Loucy (cell line): Measurements from ENCODE around the gene COL11A1.

ENCODE experiments used
- H2AFZ ChIP-seq: fragments of 200-600 bp; sonication (generic); 2 replicates; pipeline ENCODE4 v1.6.0; 2016; ENCODE audit warnings: antibody characterized with exemption, mild to moderate bottlenecking, low read length, moderate library complexity
- H3F3A ChIP-seq: fragments of 200-600 bp; 2 replicates; pipeline ENCODE4 v1.6.0; 2016; ENCODE audit warnings: antibody characterized with exemption, low read depth, mild to moderate bottlenecking
- H3K27me3 ChIP-seq: fragments of 200-600 bp; sonication (generic); 2 replicates; pipeline ENCODE4 v1.6.1; 2014; ENCODE audit warnings: low read length, mild to moderate bottlenecking; ENCODE audit not compliant: insufficient read depth, poor library complexity, severe bottlenecking
- H3K36me3 ChIP-seq: fragments of 200-600 bp; sonication (generic); 2 replicates; pipeline ENCODE4 v1.6.1; 2016; ENCODE audit warnings: low read length; ENCODE audit not compliant: insufficient read depth
- H3K4me1 ChIP-seq: fragments of 200-600 bp; sonication (generic); 2 replicates; pipeline ENCODE4 v1.5.1; 2014; ENCODE audit warnings: low read length, mild to moderate bottlenecking; ENCODE audit not compliant: insufficient read depth, poor library complexity, severe bottlenecking
- H3K4me2 ChIP-seq: fragments of 200-600 bp; sonication (generic); 2 replicates; pipeline ENCODE4 v1.6.0; 2014; ENCODE audit warnings: antibody characterized with exemption, low read length, low read depth, mild to moderate bottlenecking; ENCODE audit not compliant: poor library complexity, severe bottlenecking
- H3K4me3 ChIP-seq: fragments of 200-600 bp; sonication (generic); 2 replicates; pipeline ENCODE4 v1.5.1; 2014; ENCODE audit warnings: low read length, mild to moderate bottlenecking, mixed read lengths; ENCODE audit not compliant: poor library complexity, severe bottlenecking
- H3K79me2 ChIP-seq: fragments of 200-600 bp; sonication (generic); 2 replicates; pipeline ENCODE4 v1.6.1; 2014; ENCODE audit warnings: low read length; ENCODE audit not compliant: insufficient read depth
- H3K9ac ChIP-seq: fragments of 200-600 bp; sonication (generic); 2 replicates; pipeline ENCODE4 v1.6.0; 2014; ENCODE audit warnings: mild to moderate bottlenecking, low read depth, low read length, moderate library complexity; ENCODE audit not compliant: poor library complexity, severe bottlenecking
- H3K9me2 ChIP-seq: fragments of 200-600 bp; sonication (generic); replicated peaks from 2 replicates; pipeline ENCODE4 v1.6.1; 2016; ENCODE audit warnings: low read depth, low read length, mixed read lengths
- H3K9me3 ChIP-seq: fragments of 200-600 bp; sonication (generic); 2 replicates; pipeline ENCODE4 v1.6.1; 2014; ENCODE audit warnings: mild to moderate bottlenecking, antibody characterized with exemption, low read length, low read depth; ENCODE audit not compliant: insufficient read depth
- H4K20me1 ChIP-seq: fragments of 200-600 bp; sonication (generic); 2 replicates; pipeline ENCODE4 v1.6.0; 2014; ENCODE audit warnings: antibody characterized with exemption, low read length, mild to moderate bottlenecking; ENCODE audit not compliant: insufficient read depth, poor library complexity, severe bottlenecking
- CTCF ChIP-seq: fragments of 200-600 bp; sonication (generic); conservative IDR thresholded peaks from 2 replicates; pipeline ENCODE4 v1.5.1; 2014; ENCODE audit warnings: mild to moderate bottlenecking, antibody characterized with exemption, low read length
- EZH2phosphoT487 ChIP-seq: fragments of 200-600 bp; IDR thresholded peaks from 2 replicates; pipeline ENCODE4 v1.6.1; 2018; ENCODE audit warnings: antibody characterized with exemption, mild to moderate bottlenecking, moderate library complexity, borderline replicate concordance

COL11A1 gene

GRCh38 chr1:103025858-103026409 is 82.4 kb downstream of the COL11A1 start:
- TF ChIP-seq CTCF (no peak), EZH2phosphoT487 (no peak)
- H3K4me1 ChIP-seq = no peaks in the 10 kb centered on the region
- no peak overlapping the region for H3K4me3 ChIP-seq
- H3F3A ChIP-seq = no peaks in the 10 kb centered on the region
- no peak overlapping the region for H3K4me2 ChIP-seq
- no peaks in the 10 kb centered on the region for H3K9me2 ChIP-seq
- no peaks in the 10 kb centered on the region for H3K27me3 ChIP-seq
- no peak overlapping the region for H2AFZ ChIP-seq
- H3K9ac ChIP-seq = no peak overlapping the region
- no peaks in the 10 kb centered on the region for H3K9me3 ChIP-seq
- no peaks in the 10 kb centered on the region for H4K20me1 ChIP-seq
- H3K79me2 ChIP-seq = no peaks in the 10 kb centered on the region
- no peaks in the 10 kb centered on the region for H3K36me3 ChIP-seq

- no peak overlapping the region for H3K4me3 ChIP-seq
- no peaks in the 10 kb centered on the region for H3K9me2 ChIP-seq
- H3K9ac ChIP-seq = no peak overlapping the region
- no peak for TF ChIP-seq CTCF
- H2AFZ ChIP-seq = no peak overlapping the region
- no peaks in the 10 kb centered on the region for H3K27me3 ChIP-seq
- no peaks in the 10 kb centered on the region for H3K4me1 ChIP-seq
- no peaks in the 10 kb centered on the region for H3K9me3 ChIP-seq
- H3K79me2 ChIP-seq = no peaks in the 10 kb centered on the region
- no peaks in the 10 kb centered on the region for H3K36me3 ChIP-seq
- no peaks in the 10 kb centered on the region for H4K20me1 ChIP-seq
- H3F3A ChIP-seq = no peaks in the 10 kb centered on the region
- H3K4me2 ChIP-seq = no peak overlapping the region
Observed at GRCh38 chr1:103024051-103024450, 84.3 kb downstream of the COL11A1 start.

- H2AFZ ChIP-seq = no peak overlapping the region
- no peaks in the 10 kb centered on the region for H4K20me1 ChIP-seq
- no peak overlapping the region for H3K9ac ChIP-seq
- H3K4me3 ChIP-seq = no peak overlapping the region
- TF ChIP-seq EZH2phosphoT487 = no peak
- TF ChIP-seq CTCF = no peak
- H3K27me3 ChIP-seq = no peaks in the 10 kb centered on the region
- no peaks in the 10 kb centered on the region for H3K9me3 ChIP-seq
- no peaks in the 10 kb centered on the region for H3K79me2 ChIP-seq
- no peaks in the 10 kb centered on the region for H3K36me3 ChIP-seq
- H3K4me1 ChIP-seq = no peaks in the 10 kb centered on the region
- H3F3A ChIP-seq = no peaks in the 10 kb centered on the region
- no peaks in the 10 kb centered on the region for H3K9me2 ChIP-seq
- no peak overlapping the region for H3K4me2 ChIP-seq
Observed at GRCh38 chr1:103002005-103002404, 106.3 kb downstream of the COL11A1 start.
